HG03469 (cell line): Measurements from ENCODE around the gene CCL4L2.
"Not testable (repeated sequence)": the region's sequence is repeated elsewhere in the genome, so short reads cannot be mapped to it uniquely, and the experiment has no call there.

Experiments
- ATAC-seq: cut with Tn5 transposase; IDR thresholded peaks from one replicate; pipeline ENCODE4 v1.9.1; 2021; ENCODE audit warnings: mild to moderate bottlenecking, moderate library complexity, moderate number of reproducible peaks; ENCODE audit not compliant: unreplicated experiment

The CCL4L2 gene

DNA sequence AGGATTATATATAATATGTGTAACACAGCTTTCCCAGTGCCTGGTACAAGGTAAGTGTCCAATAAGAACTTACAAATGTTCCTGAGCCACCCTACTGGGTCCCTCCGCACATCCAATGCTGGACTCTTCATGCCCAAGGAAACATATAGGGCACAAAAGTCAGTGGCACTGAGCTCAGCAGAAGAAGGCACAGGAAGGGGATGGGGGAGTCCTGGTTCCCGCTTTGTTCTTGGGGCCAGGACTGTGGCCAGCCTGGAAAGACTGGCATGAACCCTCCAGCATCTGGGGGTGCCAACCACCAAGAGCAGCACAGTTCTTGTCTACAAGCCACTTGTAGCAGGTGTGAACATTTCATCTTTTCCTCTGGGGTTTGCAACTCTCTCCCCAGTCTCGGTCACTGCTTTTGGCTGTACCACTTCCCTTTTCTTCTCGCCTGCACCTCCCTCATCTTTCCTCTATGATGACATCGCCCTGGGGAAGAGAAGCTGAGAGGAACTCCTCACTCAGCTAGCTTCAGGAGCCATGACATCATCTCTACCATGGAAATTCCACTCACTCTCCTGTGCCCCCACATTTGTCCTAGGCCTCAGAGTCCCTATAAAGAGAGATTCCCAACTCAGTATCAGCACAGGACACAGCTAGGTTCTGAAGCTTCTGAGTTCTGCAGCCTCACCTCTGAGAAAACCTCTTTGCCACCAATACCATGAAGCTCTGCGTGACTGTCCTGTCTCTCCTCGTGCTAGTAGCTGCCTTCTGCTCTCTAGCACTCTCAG lies at the start of gene CCL4L2:
TSS of gene CCL4L2 (plus strand) at position 625 of the 773 bp plus-strand sequence.
- ATAC-seq = peak; percentile 32

DNA sequence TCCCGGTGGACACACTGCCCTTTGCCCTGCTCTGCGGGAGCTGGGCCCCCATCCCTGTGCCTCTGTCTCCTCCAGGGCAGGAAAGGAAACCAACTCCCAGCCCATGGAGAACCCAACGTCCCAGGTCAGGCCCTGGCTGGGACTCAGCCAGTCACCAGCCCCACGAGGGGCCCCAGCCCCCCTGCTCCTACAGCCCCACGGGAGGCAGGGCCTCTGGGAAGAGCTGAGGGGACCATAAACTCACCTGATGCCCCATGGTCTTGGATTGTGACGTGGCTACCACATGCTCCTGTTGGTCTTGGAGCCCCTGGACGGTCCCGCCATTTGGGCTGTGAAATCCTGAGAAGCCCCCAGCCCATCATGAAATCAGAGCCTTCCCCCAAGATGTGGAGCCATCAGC lies 42.0 kb upstream of the CCL4L2 start:
- not testable (repeated sequence) for ATAC-seq

DNA sequence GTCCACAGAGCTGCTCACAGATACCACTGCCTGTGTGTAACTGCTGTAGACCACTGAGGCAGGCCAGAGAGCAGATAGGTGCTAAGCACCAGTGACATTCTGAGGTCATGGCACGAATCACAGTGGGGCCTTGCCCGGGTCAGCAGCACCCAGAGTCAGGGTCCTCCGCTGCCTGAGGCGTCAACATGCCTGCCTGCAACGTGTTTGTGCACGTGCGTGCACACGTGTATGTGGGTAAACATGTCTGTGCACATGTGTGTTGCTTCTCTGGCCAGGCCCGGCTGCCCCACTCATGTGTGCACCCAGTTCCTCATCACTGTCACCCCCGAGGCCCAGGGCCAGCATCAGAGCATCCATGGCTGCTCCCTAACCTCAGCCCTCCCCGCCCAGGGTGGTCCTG lies 34.3 kb upstream of the CCL4L2 start, which contains the start of gene TBC1D3B:
TSS of gene TBC1D3B (minus strand) at position 101 of the 400 bp plus-strand sequence. CDS start 1,586 bp downstream, outside the sequence.
- ATAC-seq = not testable (repeated sequence)

DNA sequence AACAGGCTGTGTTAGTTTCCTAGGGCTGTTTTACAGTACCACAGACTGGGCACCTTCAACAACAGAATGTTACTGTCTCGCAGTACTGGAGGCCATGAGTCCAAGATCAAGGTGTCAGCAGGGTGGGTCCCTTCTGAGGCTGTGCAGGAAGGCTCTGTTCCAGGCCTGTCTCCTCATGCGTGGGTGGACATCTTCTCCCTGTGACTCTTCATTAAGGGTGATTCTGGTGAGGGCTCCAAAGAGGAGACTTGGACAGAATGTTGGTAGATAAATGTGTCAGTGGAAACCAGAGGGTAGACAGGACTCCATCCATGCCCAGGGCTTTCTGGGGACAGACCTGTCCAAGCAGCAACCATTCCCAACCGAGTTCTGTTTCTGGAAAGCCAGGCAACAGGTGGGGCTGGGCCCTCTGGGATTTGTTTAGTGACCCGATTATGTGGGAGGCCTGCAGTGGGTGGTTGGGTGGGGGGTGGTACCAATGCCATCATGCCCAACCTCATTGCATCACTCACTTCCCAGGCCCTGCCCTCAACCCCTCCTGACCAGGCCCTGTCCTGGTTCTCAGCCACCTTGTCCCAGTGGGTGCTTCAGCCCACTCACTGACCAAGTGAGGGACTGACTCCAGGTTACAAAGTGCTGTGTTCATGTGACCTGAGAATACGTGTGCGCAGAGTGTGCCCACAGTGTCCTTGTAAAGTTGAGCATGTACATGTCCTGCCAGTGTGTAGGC lies 29.3 kb upstream of the CCL4L2 start:
- ATAC-seq = not testable (repeated sequence)

DNA sequence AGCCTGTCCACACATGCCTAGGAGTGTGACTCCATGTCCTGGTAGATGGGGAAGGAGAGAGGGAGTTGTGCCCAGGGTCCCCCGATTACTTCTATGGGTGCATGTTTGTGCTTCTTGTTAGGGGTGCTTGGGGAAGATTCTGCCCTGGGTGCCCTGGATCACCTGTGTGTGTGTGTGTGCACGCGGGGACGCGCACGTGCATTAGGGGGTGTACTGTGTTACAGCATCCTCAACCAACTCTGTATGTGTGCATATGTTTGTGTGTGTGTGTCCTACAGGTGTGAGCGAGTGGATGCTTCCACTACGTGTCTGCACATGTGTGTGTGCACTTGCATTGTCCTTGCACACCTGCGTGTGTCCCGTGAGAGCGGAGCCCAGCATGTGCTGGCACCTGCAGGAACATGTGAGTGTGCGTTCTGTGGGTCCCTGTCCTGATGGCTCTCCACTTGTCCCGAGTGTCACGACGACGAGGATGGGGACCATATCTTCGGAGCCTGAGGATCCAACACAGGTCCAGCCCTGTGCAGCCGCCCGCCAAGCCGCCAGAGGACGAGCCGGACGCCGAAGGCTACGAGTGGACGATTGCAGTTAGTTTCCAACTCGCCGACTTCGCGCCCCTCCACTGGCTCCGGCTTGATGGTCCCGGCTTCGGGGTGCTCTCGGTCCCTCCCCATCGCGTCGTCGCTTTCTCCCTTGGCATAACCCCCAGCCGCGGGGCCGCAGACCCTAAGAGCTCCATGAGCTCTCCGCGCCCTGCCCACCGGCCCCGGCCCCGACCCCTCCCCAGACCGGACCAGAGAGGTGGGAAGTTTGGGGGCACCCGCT lies 28.5 kb upstream of the CCL4L2 start:
- no peak for ATAC-seq

DNA sequence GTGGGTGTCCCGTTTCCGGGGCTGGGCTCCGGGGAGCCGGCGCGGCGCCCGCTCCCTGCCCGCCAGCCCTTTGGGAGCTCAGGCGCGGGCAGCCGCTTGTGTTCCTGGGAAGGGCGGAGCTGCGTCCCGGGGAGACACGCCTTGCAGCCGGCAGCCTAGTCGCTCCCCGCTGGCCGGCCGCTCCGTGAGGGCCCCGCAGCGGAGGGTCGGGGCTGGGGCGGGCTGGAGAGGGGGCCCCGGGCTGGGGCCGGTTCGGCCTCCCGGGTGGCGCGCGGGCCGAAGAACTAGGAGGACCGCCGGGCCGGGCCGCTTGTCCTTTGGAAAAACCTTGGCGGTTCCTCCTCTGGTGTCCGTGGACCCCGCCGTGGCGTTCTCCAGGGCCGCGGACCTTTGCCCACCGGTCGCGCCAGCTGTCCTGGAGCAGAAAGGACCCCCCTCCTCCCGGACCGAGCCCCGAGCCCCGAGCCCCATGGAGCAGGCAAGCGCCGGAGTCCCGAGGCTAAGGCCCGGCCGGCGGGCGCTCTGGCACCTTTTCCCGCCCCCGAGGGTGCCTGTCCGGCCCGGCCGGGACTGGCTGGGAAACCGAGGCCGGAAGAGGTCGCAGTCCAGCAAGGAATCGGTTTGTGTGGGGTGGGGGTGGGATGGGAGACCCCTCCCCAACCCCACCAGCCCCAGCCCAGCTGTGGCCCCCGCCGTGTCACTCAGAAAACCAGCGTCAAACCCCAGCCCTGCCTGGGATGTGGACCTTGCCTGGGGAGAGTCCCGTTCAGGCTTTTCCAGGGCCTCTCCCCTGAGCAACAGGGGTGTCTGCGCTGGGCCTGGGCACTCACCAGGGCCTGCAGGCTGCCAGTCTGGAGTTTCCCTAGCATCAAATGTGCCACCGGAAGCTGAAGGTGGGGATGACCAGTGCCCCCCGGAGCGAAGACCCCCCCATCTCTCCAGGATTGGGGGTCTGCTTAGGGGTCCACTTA lies 27.6 kb upstream of the CCL4L2 start:
- ATAC-seq = no peak

DNA sequence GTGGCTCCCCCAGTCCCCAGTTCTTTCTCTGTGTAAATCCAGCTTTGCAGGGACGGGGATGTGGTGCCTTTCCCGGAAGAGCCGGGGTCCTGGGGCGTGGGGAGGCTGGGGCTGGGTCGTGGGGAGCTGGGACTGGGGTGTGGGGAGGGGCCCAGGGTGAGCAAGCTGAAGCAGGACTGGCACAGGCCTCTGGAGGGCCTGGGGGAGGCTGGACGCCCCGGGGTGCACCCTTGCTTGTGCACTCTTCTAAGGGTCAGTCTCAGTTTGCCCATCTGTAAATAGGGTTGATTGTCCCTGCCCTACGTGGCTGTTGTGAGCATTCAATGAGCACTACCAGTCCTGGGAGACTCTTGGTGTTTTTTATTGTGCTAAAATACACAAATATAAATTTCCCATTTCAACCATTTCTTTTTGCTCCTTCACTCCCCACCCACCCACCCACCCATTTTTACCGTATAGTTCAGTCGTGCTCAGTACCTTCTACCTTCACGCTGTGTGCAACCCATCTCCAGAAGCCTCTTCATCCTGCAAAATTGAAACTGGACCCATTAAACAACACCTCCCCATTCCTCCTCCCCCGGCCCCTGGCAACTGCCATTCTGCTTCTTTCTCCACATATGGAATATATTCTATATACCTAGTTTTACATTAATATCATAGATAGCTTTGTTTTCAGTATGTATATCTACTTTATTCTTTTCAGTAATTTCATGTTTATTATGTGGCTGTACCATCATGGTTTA lies 26.7 kb upstream of the CCL4L2 start:
- ATAC-seq = no peak

DNA sequence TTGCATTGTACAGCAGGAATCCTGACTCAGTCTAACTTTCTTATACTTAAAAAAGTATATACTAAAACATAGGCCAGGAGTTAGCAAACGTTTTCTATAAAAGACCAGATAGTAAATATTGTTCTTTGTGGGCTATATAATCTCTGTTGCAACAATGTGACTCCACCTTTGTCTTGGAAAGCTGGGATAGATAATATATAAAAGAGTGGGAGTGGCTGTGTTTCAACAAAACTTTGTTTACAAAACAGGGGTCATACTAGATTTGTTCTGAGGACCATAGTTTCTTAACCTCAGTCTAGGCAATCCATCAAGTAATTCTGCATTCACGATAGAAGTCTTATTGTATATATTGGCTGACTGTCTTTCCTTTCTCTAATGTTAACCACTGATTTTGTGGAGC lies 25.4 kb upstream of the CCL4L2 start:
- no peak for ATAC-seq

DNA sequence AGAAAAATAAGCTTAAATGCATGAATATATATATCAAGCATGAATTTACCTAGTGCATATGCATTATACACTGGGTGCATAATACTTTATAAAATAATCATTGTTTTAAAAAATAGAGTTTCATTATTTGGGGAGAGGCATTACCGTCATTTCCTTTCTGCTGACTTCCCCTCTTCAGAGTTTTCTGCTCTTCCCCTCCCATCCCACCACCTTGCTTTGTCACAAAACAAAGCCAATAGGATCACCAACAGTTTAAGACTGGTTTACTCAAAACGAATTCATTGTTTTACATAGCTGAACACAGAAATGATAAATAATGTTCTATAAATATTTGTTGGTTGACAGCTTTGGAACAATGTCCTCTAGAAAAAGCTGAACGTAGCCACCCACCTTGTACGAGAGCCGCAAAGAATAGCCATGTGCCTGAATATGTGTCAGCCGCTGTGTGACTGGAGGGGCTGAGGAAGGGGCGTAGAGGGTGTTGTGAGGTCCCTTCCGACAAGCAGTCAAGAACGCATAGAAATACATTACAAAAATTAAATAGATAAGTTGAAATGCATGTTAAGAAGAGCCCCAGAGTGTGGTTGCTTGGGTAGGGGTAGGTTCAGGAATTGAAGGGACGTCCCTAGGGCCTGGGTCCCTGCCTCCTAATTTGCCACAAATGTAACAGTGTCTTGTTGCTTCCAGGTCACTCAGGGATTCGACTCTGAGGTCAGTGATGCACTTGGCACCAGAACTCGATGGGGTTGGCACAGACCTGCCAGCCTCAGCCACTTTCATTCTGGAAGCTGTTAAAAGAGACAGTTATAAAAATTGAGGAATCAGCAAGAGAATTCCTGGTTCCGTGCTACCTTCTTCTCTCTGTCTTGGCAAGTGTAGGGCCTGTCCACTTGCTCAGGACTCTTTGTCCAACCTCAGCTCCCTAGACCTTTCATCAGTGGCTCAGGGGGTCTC lies 23.8 kb upstream of the CCL4L2 start:
- not testable (repeated sequence) for ATAC-seq

DNA sequence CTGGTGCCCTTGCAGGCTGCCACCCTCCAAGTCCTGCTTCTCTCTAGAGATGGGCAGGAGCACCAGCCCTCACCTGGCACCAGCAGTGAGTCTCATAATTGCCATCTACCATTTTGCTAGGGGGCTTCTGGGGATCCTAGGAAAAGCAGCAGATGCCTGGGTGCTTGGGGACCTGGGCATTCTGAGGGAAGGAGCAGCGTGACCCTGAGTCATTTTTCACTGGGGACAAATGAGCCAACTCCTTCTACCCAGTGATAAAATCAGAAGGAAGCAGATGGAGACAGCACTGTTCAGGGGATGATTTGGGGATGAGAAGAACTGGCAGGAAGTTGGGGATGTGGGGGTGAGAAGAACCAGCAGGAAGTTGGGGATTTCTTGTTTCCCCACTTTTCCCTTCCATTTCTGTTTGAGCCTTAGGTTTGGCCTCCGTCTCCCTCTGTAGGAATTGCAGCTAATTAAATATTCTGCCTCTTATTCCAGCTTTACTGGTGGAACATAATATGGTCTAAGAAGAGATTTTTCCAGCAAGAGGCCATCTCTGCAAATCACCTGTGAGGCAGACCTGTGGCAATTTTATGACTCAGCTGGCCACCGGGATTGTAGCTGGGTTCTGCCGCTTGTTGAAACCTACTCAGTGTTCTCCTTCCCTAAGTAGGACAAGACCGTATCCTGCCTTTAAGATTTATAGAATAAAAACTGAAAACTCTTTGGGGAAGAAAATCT lies 22.8 kb upstream of the CCL4L2 start:
- ATAC-seq = not testable (repeated sequence)

DNA sequence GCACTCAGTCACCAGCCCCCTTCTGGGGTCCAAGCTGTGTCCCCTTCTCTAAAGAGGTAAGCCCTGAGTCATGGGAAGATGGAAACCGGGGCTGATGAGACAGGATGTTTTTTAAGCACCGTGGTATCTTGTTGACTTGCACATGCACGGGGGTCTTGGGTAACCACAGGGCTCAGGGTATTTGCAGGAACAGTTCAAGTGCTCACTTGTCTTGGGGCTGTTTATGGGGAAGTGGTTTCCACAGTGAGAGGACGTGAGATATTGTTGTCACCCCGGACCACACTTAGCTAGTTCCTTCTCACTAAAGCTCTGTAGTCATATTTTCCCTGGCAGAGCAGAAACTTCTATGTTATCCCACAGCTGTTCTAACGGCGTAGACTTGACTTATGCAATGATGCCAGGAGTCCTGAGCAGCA lies 22.0 kb upstream of the CCL4L2 start:
- ATAC-seq = peak; percentile 42

DNA sequence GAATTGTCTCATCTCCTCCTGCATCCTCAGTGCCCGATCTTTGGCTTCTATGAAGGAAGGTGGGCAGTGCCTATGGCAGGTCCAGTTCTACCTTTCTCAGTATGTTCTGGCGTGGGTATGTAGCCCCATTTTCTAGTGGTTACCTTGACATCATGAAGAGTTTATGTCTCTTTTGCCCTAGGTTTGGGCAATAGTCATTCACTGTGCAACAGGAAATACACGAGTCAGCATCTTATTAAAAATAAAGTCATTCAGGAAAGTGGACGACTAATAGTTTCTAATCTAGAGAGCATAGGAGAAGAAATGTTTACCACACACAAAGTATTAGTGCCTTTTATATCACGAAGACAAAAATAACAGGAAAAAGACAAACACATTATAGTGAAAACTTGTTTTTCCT lies 20.9 kb upstream of the CCL4L2 start:
- ATAC-seq = not testable (repeated sequence)

DNA sequence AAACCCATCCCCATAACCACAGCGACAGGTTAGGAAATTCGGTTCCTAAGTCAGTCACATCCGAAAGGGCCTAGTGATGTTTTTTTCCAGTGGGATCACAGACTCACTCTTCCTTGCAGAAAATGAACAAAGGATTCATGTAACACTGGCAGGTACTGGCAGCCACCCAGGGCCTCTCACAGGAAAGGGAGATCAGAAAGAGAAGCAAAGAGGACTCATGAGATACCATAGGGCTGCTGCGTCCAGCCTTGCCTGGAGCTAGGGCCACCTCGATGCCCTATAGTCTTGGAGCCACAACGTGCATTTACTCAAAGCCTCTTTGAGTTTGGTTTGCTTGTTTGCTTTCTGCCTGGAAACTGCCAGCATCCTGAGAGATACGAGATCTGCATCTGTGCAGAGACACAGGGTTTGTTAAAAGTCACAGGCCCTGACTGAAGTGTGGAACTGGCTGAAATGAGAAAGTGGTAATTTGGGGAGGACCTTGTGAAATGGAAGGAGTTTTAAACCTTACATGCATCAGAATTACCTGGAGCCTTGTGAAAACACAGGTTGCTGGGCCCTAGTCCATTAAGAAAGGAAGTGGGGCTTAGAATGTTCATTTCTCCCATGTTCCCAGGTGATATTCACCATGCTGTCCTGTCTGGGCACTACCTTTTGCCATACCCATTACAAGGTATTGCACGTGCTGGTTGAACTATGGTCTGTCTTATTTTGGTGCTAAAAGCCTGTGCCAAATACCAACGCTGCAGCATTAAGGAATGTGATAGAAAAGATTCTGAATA lies 20.1 kb upstream of the CCL4L2 start:
- ATAC-seq = not testable (repeated sequence)

DNA sequence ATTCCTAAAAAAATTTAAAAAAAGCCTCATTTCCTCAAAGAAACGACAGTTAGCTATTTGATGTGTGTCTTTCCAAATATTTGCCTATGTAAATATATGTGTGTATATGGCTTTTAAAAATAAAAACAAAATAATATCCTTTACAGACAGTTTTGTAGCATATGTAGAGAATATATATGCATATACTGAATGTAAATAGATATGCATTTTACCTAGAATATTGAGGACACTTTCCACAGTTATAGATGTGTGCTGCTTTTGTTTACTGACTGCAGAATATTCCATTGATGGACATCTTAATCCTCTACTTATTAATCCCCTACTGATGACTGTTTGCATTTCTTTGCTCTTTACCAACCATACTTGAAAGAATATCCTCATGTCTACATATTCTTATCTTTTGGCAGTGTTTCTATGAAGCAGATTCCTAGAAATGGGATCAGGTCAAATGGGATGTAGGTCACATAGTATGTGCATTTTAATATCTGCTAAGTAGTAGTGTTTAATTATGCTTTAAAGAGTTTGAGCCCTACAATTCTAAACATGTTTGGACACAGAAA lies 17.6 kb upstream of the CCL4L2 start:
- no peak for ATAC-seq

DNA sequence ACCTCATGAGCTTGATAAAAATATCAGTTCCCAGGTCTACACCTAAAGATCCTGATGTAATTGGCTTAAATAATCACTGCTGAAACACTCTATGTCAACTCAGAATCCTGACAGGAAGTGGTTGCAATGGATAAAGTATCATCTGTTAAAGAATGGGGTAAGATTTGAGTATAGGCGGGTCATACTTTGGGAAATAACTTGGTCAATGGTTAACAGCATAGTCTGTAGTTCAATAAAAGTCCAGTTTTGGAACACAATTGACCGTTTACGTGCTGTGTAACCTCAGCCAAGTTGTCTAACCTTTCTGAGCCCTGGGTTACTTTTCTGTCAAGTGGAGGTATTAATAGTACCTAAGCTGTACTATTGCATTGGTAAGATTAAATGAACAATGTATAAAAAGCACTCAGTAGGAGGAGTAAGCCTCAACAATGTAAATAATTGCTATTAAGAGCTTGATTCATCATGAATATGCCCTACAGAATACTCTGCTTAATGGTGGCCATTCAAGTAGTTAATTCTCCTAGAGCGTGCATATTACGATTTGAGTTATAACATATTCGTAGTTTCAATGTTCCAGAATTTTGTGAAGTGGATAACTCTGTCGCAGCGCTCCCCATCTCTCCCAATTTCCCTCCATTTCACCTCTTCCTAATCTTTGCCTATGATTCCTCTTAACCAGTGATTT lies 16.6 kb upstream of the CCL4L2 start:
- ATAC-seq = not testable (repeated sequence)
